ENCODE data around the gene RASGRF2.

Gene RASGRF2

GRCh38 chr5:81177061-81177460 is 216.9 kb downstream of the RASGRF2 start:
- Histone ChIP-seq H3K4me3 (no peak overlapping the region), H3K36me3 (ENCODE audit: insufficient read depth, low read length) (no peaks in the 10 kb centered on the region), H3K27ac (no peak overlapping the region), H3K9me3 (ENCODE audit: low read depth, low read length) (no peaks in the 10 kb centered on the region), H3K9ac (ENCODE audit: insufficient read length) (no peak overlapping the region)
- no peak for DNase-seq (ENCODE audit: low read depth, low spot score)
- no peak for TF ChIP-seq FOXP2 (optimal IDR thresholded peaks at IDR 0.05; ENCODE audit: control extremely low read depth, extremely low read length, insufficient read depth)
- TF ChIP-seq EZH2 (IDR thresholded peaks at IDR 0.05) = no peak
- TF ChIP-seq POLR2AphosphoS5 (IDR thresholded peaks at IDR 0.05; ENCODE audit: borderline replicate concordance, low read depth, low read length) = no peak

- no peak for DNase-seq (ENCODE audit: low read depth, low spot score)
- Histone ChIP-seq H3K4me3 (no peak overlapping the region), H3K36me3 (ENCODE audit: insufficient read depth, low read length) (no peaks in the 10 kb centered on the region), H3K9ac (ENCODE audit: insufficient read length) (no peak overlapping the region), H3K9me3 (ENCODE audit: low read depth, low read length) (no peaks in the 10 kb centered on the region), H3K27ac (no peak overlapping the region)
- no peak for TF ChIP-seq FOXP2 (optimal IDR thresholded peaks at IDR 0.05; ENCODE audit: control extremely low read depth, extremely low read length, insufficient read depth)
- TF ChIP-seq POLR2AphosphoS5 (IDR thresholded peaks at IDR 0.05; ENCODE audit: borderline replicate concordance, low read depth, low read length) = no peak
- TF ChIP-seq EZH2 (IDR thresholded peaks at IDR 0.05) = no peak
Measured at GRCh38 chr5:81179959-81180358, 219.8 kb downstream of the RASGRF2 start.

GRCh38 chr5:81180780-81181460 is 220.8 kb downstream of the RASGRF2 start:
- no peak for DNase-seq (ENCODE audit: low read depth, low spot score)
- Histone ChIP-seq H3K36me3 (ENCODE audit: insufficient read depth, low read length) (no peaks in the 10 kb centered on the region), H3K9me3 (ENCODE audit: low read depth, low read length) (no peaks in the 10 kb centered on the region), H3K27ac (no peak overlapping the region), H3K4me3 (no peak overlapping the region), H3K9ac (ENCODE audit: insufficient read length) (no peak overlapping the region)
- no peak for TF ChIP-seq POLR2AphosphoS5 (IDR thresholded peaks at IDR 0.05; ENCODE audit: borderline replicate concordance, low read depth, low read length)
- TF ChIP-seq EZH2 (IDR thresholded peaks at IDR 0.05) = no peak
- TF ChIP-seq FOXP2 (optimal IDR thresholded peaks at IDR 0.05; ENCODE audit: control extremely low read depth, extremely low read length, insufficient read depth) = no peak

GRCh38 chr5:81181576-81182316 is 221.6 kb downstream of the RASGRF2 start:
- Histone ChIP-seq H3K36me3 (ENCODE audit: insufficient read depth, low read length) (no peaks in the 10 kb centered on the region), H3K4me3 (no peak overlapping the region), H3K27ac (no peak overlapping the region), H3K9ac (ENCODE audit: insufficient read length) (no peak overlapping the region), H3K9me3 (ENCODE audit: low read depth, low read length) (no peaks in the 10 kb centered on the region)
- no peak for DNase-seq (ENCODE audit: low read depth, low spot score)
- no peak for TF ChIP-seq FOXP2 (optimal IDR thresholded peaks at IDR 0.05; ENCODE audit: control extremely low read depth, extremely low read length, insufficient read depth)
- TF ChIP-seq EZH2 (IDR thresholded peaks at IDR 0.05) = no peak
- no peak for TF ChIP-seq POLR2AphosphoS5 (IDR thresholded peaks at IDR 0.05; ENCODE audit: borderline replicate concordance, low read depth, low read length)

GRCh38 chr5:81182396-81183390 is 222.5 kb downstream of the RASGRF2 start:
- TF ChIP-seq POLR2AphosphoS5 (IDR thresholded peaks at IDR 0.05; ENCODE audit: borderline replicate concordance, low read depth, low read length) (no peak), EZH2 (IDR thresholded peaks at IDR 0.05) (no peak), FOXP2 (optimal IDR thresholded peaks at IDR 0.05; ENCODE audit: control extremely low read depth, extremely low read length, insufficient read depth) (no peak)
- no peak overlapping the region for H3K9ac ChIP-seq (ENCODE audit: insufficient read length)
- H3K4me3 ChIP-seq = no peak overlapping the region
- H3K9me3 ChIP-seq (ENCODE audit: low read depth, low read length) = no peaks in the 10 kb centered on the region
- no peak for DNase-seq (ENCODE audit: low read depth, low spot score)
- no peaks in the 10 kb centered on the region for H3K36me3 ChIP-seq (ENCODE audit: insufficient read depth, low read length)
- H3K27ac ChIP-seq = no peak overlapping the region

GRCh38 chr5:81183811-81184748 is 223.9 kb downstream of the RASGRF2 start:
- Histone ChIP-seq H3K9me3 (ENCODE audit: low read depth, low read length) (no peaks in the 10 kb centered on the region), H3K36me3 (ENCODE audit: insufficient read depth, low read length) (no peaks in the 10 kb centered on the region), H3K27ac (no peak overlapping the region), H3K9ac (ENCODE audit: insufficient read length) (no peak overlapping the region), H3K4me3 (no peak overlapping the region)
- no peak for TF ChIP-seq FOXP2 (optimal IDR thresholded peaks at IDR 0.05; ENCODE audit: control extremely low read depth, extremely low read length, insufficient read depth)
- TF ChIP-seq EZH2 (IDR thresholded peaks at IDR 0.05) = no peak
- no peak for TF ChIP-seq POLR2AphosphoS5 (IDR thresholded peaks at IDR 0.05; ENCODE audit: borderline replicate concordance, low read depth, low read length)
- DNase-seq (ENCODE audit: low read depth, low spot score) = no peak

GRCh38 chr5:81184749-81185110 is 224.6 kb downstream of the RASGRF2 start:
- Histone ChIP-seq H3K27ac (no peak overlapping the region), H3K36me3 (ENCODE audit: insufficient read depth, low read length) (no peaks in the 10 kb centered on the region), H3K9me3 (ENCODE audit: low read depth, low read length) (no peaks in the 10 kb centered on the region), H3K4me3 (no peak overlapping the region), H3K9ac (ENCODE audit: insufficient read length) (no peak overlapping the region)
- no peak for DNase-seq (ENCODE audit: low read depth, low spot score)
- no peak for TF ChIP-seq POLR2AphosphoS5 (IDR thresholded peaks at IDR 0.05; ENCODE audit: borderline replicate concordance, low read depth, low read length)
- no peak for TF ChIP-seq FOXP2 (optimal IDR thresholded peaks at IDR 0.05; ENCODE audit: control extremely low read depth, extremely low read length, insufficient read depth)
